GM12891 (cell line): Measurements from ENCODE around the gene C10orf120.

Experiments used
- POLR2A ChIP-seq: IDR thresholded peaks from 2 replicates; pipeline ENCODE4 v1.6.1; 2011; ENCODE audit warnings: low read depth, low read length, control low read depth
- POLR2AphosphoS5 ChIP-seq: IDR thresholded peaks from 2 replicates; pipeline ENCODE4 v1.6.1; 2011; ENCODE audit warnings: low read depth, low read length, control low read depth
- SPI1 ChIP-seq: IDR thresholded peaks from 2 replicates; pipeline ENCODE4 v1.6.1; 2011; ENCODE audit warnings: low read depth, low read length, control low read depth

- TF ChIP-seq POLR2AphosphoS5 (no peak), POLR2A (no peak), SPI1 (no peak)
Observed at GRCh38 chr10:122650331-122650730, 49.3 kb downstream of the C10orf120 start.
